CD4-positive, alpha-beta T cell treated with Interleukin-6 for 4 hours (primary cell): Measurements from ENCODE around the gene MYO1D.
"Not testable (repeated sequence)": the region's sequence is repeated elsewhere in the genome, so short reads cannot be mapped to it uniquely, and the experiment has no call there.

ENCODE experiments used
- DNase-seq: peaks from one replicate; pipeline ENCODE4 v3.0.0-alpha.2; 2020; ENCODE audit warnings: mixed read lengths

MYO1D gene

DNA sequence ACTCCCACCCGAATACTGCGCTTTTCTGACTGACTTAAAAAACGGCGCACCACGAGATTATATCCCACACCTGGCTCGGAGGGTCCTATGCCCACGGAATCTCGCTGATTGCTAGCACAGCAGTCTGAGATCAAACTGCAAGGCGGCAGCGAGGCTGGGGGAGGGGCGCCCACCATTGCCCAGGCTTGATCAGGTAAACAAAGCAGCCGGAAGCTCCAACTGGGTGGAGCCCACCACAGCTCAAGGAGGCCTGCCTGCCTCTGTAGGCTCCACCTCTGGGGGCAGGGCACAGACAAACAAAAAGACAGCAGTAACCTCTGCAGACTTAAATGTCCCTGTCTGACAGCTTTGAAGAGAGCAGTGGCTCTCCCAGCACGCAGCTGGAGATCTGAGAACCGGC, 10.5 kb upstream of the MYO1D start:
- DNase-seq: not testable (repeated sequence)

DNA sequence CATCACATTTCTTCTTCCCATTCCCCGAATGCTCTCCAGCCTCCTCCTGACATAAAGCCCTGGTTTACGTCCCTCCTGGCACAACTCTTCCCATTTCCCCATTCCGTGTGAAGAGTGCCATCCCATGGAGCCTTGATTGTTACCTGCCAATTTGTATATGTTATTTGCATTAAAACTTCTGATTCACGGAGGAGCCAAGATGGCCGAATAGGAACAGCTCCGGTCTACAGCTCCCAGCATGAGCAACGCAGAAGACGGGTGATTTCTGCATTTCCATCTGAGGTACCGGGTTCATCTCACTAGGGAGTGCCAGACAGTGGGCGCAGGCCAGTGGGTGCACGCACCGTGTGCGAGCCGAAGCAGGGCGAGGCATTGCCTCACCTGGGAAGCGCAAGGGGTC, 10.0 kb upstream of the MYO1D start:
- not testable (repeated sequence) for DNase-seq

- no peak for DNase-seq
Observed at GRCh38 chr17:32882734-32883133, 5.8 kb upstream of the MYO1D start.

DNA sequence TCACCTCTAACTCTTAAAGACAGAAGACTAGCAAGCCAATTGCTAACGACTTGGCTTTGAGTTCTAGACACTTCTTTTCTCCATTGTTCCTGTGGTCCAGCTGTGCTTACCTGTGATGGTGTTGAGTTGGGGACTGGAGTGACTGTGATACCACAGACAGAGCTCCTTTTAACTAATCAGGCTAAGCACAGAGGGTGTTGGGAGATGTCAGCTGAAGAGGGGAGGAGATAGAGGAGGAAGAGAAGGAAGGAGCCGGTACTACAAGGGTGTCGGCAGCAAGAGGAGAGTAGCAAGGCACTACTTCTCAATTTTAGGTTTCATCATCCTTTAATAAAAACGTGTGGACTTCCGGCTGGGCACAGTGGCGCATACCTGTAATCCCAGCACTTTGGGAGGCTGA, 5.1 kb upstream of the MYO1D start:
- no peak for DNase-seq

- DNase-seq: no peak
Observed at GRCh38 chr17:32880671-32881453, 3.9 kb upstream of the MYO1D start.

DNA sequence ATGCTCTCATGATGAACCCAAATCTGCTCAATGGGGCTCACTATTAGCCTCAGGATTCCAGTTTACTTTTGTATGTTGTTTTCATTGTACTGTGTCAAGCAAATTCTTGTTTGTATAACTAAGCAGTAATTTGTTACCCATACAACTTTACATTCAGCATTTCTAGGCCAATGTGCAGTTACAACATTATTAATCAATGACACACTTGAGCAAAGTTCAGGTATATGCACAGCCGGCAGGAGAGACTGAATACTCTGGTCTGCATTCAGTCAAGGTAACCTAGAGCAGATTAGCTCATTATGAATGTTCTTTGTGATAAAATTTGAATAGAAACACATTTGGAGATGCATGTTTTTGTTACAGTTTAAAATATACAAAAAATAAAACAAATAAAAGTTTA, 2.2 kb upstream of the MYO1D start:
- DNase-seq: no peak

DNA sequence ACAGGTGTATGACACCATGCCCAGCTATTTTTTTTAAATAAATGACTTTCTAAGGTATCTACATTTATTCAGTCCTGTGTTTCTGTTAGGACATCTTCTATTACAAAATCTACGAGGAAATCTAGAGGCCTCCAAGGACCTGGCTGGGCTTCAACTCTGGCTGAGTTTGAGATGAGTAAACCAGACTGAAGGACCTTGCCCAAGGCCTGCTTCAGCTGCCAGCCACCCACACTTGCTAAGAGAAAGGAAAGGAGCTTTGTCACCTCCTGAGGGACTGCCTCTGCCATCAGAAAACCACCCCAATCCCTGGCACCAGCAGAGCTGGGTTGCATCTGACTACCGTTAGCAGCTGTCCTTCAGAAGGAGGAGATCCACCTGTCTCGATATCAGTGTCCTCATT, 1.3 kb upstream of the MYO1D start:
- no peak for DNase-seq

DNA sequence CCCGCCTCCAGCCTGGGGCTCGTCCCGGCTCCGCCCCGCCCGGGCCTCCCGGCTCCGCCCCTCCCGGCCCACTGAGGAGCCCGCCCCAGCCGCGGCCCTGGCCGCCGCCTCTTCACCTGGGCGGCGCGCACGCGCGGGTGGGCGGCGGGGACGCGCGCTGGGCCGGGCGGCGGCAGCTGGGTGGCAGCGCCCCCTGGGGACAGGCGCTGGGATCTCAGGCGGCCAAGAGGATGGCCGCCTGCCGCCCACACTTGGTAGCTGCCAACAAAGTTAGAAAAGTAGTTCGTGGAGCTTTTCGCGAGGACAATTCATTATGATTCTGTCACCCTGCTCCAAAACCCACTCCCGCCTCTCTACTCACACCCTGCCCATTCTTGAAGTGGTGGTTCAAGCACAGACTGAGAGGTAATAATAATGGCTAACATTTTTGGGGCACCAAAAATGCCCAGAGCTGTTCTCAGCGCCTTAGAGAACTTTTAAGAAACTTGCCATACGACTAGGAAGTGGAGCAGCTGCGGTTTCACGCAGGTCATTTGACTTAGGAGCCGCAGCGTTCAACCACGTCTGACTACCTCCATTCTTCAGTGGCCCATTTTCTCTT, 340 bp upstream of the MYO1D start:
- peak; percentile 94 for DNase-seq

- DNase-seq: no peak
Observed at GRCh38 chr17:32875923-32876416, 954 bp downstream of the MYO1D start.

DNA sequence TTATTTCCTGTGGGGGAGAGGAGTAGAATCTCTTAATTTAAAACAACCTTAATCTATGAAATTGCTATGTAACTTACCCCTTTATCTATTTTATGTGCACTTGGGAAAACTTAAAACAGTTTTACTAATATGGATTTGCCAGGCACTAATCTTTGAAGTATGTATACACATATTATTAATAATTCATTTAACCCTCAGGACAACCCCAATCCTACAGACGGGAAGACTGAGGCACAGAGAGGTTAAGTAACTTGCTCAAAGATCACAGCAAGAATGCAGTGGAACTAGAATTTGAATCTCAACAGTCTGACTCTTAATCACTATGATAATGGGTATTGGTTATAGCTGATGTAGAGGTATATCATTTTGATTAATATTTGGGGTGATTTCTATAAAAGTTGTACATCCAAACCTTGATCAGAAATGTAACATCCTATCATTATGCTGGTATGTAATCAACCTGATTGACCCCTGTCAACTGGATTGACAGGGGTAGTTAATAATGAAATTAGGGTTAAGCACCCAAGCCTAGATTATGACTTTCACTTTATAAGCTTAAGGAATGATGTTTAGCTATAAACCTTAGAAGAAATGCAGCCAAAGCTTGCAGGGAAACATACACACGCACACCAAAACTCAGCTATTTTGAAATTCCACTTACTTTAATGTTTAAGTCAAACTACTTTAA, 1.6 kb downstream of the MYO1D start:
- no peak for DNase-seq

DNA sequence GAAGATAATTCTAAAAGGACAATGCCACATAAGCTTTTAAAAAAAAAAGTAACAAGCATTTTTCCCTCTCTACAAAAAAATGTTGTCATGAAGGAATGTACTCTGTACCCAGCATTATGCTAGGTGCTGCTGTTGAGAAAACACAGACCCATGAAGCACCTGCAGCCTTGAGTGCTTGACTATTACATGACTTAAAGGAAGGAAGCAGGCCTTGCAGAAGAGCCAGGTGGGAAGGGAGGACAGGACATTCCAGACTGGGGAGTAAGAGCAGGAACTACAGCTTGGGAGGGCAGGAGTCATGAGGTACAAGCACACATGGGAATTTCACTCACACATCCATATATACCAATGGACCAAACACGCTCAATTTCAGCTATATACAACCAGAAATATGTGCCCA, 3.8 kb downstream of the MYO1D start:
- no peak for DNase-seq

DNA sequence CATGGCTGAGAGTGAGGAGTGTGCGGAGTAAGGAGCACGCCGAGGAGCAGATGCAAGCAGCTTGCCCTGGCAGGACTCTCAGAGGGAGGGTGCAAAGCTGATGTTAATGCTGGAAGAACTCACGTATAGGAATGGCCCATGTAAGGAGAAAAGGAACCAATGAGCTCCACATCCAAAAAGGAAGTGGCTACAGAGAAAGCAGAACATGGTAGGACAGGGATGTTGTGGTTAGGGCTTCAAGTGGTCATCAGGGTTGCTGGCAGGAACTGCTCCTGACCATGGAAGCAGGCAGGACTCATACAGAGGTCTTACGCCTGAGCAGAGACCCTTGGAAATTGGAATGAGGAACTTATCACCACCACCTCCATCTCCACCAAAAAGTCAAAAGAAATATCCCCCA, 5.2 kb downstream of the MYO1D start:
- DNase-seq: no peak

GRCh38 chr17:32870969-32871368, 6.0 kb downstream of the MYO1D start:
- no peak for DNase-seq

GRCh38 chr17:32870027-32870670, 6.8 kb downstream of the MYO1D start:
- DNase-seq: no peak

- DNase-seq: no peak
Observed at GRCh38 chr17:32869345-32870026, 7.4 kb downstream of the MYO1D start.

- no peak for DNase-seq
Observed at GRCh38 chr17:32865141-32865540, 11.8 kb downstream of the MYO1D start.

DNA sequence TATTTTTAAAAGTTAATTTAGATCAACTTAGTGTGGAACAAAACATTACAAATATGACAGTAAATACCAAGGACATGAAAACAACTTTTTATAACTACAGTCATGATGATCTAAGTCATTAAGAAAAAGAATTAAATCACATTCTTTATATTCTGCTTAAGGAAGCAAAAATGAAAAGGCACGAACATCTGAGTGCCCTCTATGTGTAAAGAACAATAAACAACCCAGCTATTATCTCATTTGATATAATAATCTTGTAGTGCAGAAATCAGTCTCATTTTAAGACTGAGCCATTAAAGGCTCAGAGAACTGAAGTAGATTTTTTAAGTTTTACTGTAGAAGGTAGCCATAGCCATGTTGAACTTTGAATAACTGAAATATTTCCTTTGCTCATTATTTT, 13.4 kb downstream of the MYO1D start:
- DNase-seq: no peak

- no peak for DNase-seq
Observed at GRCh38 chr17:32862940-32863339, 14.0 kb downstream of the MYO1D start.

DNA sequence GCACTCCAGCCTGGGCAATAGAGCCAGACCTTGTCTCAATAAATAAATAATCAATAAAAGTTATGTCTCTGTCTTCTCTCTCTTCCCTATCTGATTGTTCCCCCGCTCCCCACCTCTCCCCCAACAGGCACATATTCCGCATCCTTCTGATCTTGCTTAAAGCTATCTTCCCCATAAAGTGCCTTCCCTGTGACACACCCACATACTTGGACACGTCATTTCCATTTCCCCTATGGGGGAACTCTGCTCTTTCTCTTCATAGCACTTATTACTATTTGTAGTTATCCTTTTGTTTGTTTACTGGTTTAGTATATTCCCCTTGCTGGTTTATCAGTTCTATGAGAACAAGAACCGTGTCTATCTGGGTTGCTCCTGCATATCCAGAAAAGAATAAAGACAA, 14.9 kb downstream of the MYO1D start:
- DNase-seq: no peak

- DNase-seq: no peak
Observed at GRCh38 chr17:32859857-32860525, 16.9 kb downstream of the MYO1D start.

- DNase-seq: no peak
Observed at GRCh38 chr17:32855620-32856019, 21.3 kb downstream of the MYO1D start.

DNA sequence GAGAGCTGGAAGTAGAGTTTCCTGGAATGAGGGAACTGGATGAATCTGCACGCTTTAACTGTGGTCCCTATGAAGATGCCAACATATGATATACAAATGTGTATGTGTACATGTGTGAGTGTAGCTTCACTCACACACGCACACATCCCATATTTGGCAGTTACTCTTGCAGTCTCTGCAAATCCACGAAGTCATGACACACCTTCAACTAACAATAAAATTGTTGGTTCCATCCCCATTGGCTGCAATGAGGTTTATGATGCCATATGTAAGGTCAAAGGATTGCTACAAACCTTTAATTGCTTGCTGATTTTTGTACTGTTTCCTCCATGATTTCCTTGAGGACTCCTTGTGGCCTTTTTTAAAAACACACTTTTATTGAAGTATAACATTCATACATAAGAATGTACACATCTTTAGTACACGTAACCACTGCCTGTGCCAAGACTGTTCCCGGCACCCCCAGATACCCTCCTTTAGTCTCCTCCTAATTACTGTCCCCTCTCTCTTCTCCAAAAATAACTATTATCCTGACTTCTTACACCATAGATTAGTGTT, 22.0 kb downstream of the MYO1D start:
- no peak for DNase-seq
